ENCODE measurements around the gene NTRK2.

The NTRK2 gene

DNA sequence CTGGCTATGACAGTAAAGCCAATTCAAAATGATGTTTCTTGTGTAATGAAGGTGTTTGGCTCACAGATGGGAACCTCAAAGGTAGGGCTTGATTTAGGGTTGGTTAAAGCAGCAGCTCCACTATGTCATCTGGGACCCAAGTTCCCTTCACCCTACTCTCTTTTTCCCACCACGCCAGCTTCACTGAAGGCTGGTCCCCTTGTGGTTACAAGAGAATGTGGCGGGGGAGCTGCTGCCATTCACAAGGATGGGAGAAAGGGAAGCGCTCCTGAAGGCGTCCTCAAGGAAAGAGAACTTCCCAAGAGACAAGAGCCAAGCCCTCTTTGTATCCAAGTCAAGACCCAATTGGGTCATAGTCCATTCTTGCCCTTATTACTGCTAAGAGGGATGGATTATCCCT is 72.7 kb downstream of the NTRK2 start:
- Histone ChIP-seq H3K4me2 (ENCODE audit: low read length) (no peak overlapping the region), H3K79me2 (ENCODE audit: insufficient read depth, low read length) (no peaks in the 10 kb centered on the region), H3K27me3 (ENCODE audit: insufficient read depth, low read length) (no peaks in the 10 kb centered on the region), H3K4me1 (ENCODE audit: insufficient read depth, low read length, severe bottlenecking) (no peaks in the 10 kb centered on the region), H3K4me3 (ENCODE audit: low read depth, low read length, poor library complexity, severe bottlenecking) (no peak overlapping the region), H3K9ac (ENCODE audit: low read length) (no peak overlapping the region), H3K9me2 (ENCODE audit: low read depth, low read length) (no peaks in the 10 kb centered on the region), H2AFZ (ENCODE audit: low read length) (no peak overlapping the region), H4K20me1 (ENCODE audit: insufficient read depth, low read length) (no peaks in the 10 kb centered on the region), H3F3A (ENCODE audit: insufficient read depth, low read length) (no peaks in the 10 kb centered on the region), H3K27ac (ENCODE audit: low read depth, low read length, poor library complexity, severe bottlenecking) (no peak overlapping the region), H3K9me3 (ENCODE audit: low read length) (no peaks in the 10 kb centered on the region), H3K36me3 (ENCODE audit: insufficient read depth, low read length) (no peaks in the 10 kb centered on the region)
- TF ChIP-seq EZH2 (IDR thresholded peaks at IDR 0.05; ENCODE audit: borderline replicate concordance, low read length), result no peak
- TF ChIP-seq, protein P1, sequence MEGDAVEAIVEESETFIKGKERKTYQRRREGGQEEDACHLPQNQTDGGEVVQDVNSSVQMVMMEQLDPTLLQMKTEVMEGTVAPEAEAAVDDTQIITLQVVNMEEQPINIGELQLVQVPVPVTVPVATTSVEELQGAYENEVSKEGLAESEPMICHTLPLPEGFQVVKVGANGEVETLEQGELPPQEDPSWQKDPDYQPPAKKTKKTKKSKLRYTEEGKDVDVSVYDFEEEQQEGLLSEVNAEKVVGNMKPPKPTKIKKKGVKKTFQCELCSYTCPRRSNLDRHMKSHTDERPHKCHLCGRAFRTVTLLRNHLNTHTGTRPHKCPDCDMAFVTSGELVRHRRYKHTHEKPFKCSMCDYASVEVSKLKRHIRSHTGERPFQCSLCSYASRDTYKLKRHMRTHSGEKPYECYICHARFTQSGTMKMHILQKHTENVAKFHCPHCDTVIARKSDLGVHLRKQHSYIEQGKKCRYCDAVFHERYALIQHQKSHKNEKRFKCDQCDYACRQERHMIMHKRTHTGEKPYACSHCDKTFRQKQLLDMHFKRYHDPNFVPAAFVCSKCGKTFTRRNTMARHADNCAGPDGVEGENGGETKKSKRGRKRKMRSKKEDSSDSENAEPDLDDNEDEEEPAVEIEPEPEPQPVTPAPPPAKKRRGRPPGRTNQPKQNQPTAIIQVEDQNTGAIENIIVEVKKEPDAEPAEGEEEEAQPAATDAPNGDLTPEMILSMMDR (IDR thresholded peaks at IDR 0.05; ENCODE audit: low read length), result no peak

DNA sequence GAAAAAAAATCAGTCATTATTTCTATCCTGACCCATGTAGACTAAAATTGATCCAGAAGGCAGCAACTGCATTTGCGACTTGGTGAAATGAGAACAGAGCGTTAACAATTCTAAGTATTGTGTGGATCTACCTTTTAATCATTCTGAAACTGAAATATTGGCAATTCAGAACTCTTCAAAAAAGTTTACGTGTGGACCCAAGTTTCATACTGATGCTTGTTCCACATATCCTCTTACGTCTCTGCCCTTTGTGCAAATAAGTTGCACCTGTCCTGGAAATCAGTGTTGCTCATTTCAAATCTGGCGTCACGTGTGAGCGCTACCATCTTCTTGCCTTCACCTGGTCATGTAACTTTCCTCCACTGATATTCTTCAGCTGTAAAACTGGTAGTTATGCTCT is 74.7 kb downstream of the NTRK2 start:
- Histone ChIP-seq H4K20me1 (ENCODE audit: insufficient read depth, low read length) (no peaks in the 10 kb centered on the region), H3K27me3 (ENCODE audit: insufficient read depth, low read length) (no peaks in the 10 kb centered on the region), H3K4me1 (ENCODE audit: insufficient read depth, low read length, severe bottlenecking) (no peaks in the 10 kb centered on the region), H2AFZ (ENCODE audit: low read length) (no peak overlapping the region), H3K9me3 (ENCODE audit: low read length) (no peaks in the 10 kb centered on the region), H3K36me3 (ENCODE audit: insufficient read depth, low read length) (no peaks in the 10 kb centered on the region), H3K79me2 (ENCODE audit: insufficient read depth, low read length) (no peaks in the 10 kb centered on the region), H3K27ac (ENCODE audit: low read depth, low read length, poor library complexity, severe bottlenecking) (no peak overlapping the region), H3K9me2 (ENCODE audit: low read depth, low read length) (no peaks in the 10 kb centered on the region), H3F3A (ENCODE audit: insufficient read depth, low read length) (no peaks in the 10 kb centered on the region), H3K4me2 (ENCODE audit: low read length) (no peak overlapping the region), H3K4me3 (ENCODE audit: low read depth, low read length, poor library complexity, severe bottlenecking) (no peak overlapping the region), H3K9ac (ENCODE audit: low read length) (no peak overlapping the region)
- no peak for TF ChIP-seq EZH2 (IDR thresholded peaks at IDR 0.05; ENCODE audit: borderline replicate concordance, low read length)
- TF ChIP-seq, protein P1 (IDR thresholded peaks at IDR 0.05; ENCODE audit: low read length), result no peak

DNA sequence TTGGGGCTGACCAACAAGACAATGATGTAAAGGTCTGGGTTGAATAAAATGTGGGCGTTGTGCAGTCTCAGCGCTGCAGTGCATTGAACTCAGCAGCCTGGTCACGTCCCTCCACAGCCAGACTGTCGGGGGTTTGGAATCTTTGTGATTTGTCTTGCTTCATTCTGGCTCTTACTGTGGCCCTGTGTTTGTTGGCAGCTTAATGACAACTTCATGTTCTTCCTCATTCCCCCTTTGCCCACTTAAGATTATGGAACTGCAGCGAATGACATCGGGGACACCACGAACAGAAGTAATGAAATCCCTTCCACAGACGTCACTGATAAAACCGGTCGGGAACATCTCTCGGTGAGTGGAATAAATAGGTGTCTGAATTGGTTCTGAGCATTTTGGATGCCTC is 75.2 kb downstream of the NTRK2 start:
- no peak overlapping the region for H3K9ac ChIP-seq (ENCODE audit: low read length)
- H3K27me3 ChIP-seq (ENCODE audit: insufficient read depth, low read length), result no peaks in the 10 kb centered on the region
- H3F3A ChIP-seq (ENCODE audit: insufficient read depth, low read length), result no peaks in the 10 kb centered on the region
- H3K4me2 ChIP-seq (ENCODE audit: low read length), result no peak overlapping the region
- no peaks in the 10 kb centered on the region for H4K20me1 ChIP-seq (ENCODE audit: insufficient read depth, low read length)
- H2AFZ ChIP-seq (ENCODE audit: low read length), result no peak overlapping the region
- H3K79me2 ChIP-seq (ENCODE audit: insufficient read depth, low read length), result no peaks in the 10 kb centered on the region
- H3K9me2 ChIP-seq (ENCODE audit: low read depth, low read length), result no peaks in the 10 kb centered on the region
- no peak overlapping the region for H3K4me3 ChIP-seq (ENCODE audit: low read depth, low read length, poor library complexity, severe bottlenecking)
- TF ChIP-seq EZH2 (IDR thresholded peaks at IDR 0.05; ENCODE audit: borderline replicate concordance, low read length), result no peak
- TF ChIP-seq, protein P1 (IDR thresholded peaks at IDR 0.05; ENCODE audit: low read length), result no peak
- H3K36me3 ChIP-seq (ENCODE audit: insufficient read depth, low read length), result no peaks in the 10 kb centered on the region
- H3K4me1 ChIP-seq (ENCODE audit: insufficient read depth, low read length, severe bottlenecking), result no peaks in the 10 kb centered on the region
- H3K9me3 ChIP-seq (ENCODE audit: low read length), result no peaks in the 10 kb centered on the region
- H3K27ac ChIP-seq (ENCODE audit: low read depth, low read length, poor library complexity, severe bottlenecking), result no peak overlapping the region
